ENCODE measurements around the gene MYOT.

The MYOT gene

DNA sequence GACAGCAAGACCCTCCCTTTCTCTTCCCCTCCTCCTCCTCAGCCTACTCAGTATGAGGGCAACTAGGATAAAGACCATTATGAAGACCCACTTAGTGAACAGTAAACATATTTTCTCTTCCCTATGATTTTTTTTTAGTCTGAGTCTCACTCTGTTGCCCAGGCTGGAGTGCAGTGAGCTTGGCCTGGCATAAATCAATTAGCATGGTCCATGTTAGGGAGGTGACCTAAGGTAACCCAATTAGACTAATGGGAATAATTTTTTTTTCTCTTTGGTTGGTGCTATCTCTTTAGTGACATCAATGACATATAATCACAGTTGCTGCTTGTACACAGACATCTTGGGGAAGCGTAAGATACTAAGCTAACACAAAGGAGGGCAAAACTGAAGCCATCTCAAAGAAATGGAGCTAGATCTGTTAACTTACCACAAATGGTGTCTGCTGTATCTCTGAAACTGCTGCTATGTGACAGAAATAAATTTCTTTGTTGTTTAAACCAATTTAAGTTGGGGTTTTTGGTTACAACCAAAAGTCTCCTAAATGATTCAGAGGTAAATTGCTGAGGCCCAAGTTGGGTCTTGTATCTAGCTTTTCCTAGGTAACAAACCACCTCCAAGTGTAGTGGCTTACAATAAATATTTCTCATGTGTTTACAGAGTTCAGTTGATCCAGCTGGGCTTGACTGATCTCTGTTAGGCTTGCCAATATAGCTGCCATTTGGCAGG is 34.9 kb downstream of the MYOT start:
- no peak for DNase-seq

GRCh38 chr5:137914758-137915157 is 47.1 kb downstream of the MYOT start:
- DNase-seq = no peak

GRCh38 chr5:137916923-137917322 is 49.3 kb downstream of the MYOT start:
- DNase-seq = no peak

DNA sequence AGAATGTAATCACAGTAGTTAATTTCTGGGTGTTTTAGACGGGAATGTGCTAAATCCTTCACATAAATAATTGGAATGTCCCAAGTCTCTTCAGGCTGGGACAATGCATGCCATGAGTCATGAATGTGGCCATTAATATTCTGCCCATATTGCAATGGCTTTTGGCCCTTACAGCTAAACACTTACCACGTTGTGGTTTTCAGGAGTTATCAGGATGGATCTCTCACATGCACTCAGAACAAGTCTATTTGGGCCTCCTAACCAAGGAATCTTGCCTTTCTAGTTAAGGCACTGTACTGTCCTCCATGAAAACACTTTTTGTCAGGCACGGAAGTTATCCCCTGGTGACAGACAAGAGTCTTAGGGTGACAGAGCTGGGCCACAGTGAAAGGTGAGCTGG is 54.3 kb downstream of the MYOT start:
- DNase-seq = no peak

- no peak for DNase-seq
These were observed 56.2 kb downstream of the MYOT start for GRCh38 chr5:137923856-137924255.

DNA sequence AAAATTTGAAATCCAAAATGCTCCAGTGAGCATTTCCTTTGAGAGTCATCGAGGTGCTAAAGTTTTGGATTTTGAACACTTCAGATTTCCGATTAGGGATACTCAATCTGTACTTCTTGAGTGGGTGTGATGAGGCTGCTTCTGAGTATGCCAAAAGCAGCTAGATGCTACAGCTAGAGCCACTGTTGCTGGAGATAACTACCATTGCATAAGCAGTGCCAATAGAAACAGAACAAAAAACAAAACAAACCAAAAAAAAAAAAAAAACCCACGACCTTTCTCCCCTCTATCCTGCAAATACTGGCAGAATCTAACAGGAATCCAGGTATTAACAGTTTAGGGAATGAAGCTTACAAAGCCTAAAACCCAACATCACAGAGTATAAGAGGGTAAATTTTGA is 65.1 kb downstream of the MYOT start:
- DNase-seq = no peak

GRCh38 chr5:137933491-137933911 is 65.8 kb downstream of the MYOT start:
- DNase-seq = no peak

DNA sequence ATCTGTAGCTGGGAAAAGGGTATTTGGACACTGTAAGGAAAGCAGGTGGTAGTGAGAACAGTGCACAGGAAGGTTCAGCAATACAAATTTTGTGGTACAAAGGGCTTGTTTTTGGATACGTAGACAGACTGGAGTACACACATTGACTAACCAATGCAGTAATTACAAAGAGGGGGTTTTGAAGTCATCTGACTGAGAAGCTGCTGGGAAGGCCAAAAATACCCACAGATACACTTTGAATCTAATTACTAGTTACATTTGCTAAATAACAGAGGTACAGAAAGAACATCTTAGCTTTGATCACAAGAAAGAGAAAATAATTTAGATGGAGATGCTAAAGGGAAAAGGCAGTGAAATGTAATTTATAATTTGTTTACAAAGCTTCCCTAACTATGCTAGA is 67.5 kb downstream of the MYOT start:
- DNase-seq = no peak

DNA sequence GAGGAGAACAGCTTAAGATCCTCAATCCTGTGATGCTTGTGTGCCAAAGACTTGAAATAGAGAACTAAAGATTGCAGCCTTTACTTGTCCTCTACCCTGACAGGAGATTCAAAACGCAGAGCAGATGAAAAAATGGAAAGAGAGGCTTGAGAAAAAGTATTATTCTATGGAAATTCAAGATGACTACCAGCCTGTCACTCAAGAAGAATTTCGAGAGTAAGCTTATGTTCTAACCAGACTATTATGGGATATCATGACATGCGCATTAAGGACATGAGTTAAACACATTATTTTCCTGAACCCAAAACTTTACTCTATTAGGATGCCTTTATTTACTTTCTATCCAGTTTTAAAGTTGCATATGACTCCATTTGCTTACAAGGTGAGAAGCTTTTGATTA is 68.0 kb downstream of the MYOT start:
- DNase-seq = no peak

Data from stimulated activated CD4-positive, alpha-beta T cell treated with anti-CD3 and anti-CD28 coated beads, Interleukin-12 subunit alpha, Interleukin-12 subunit beta, amount 100 ng/mL, for 4 hours (primary cell).